ENCODE measurements around the gene CDKN1C. TPM values are rescaled to one million over a fixed set of nuclear protein-coding genes. Genes with fewer than 3 reads are reported as not detected.

Gene CDKN1C
- total RNA-seq, 1 donor from 2014 or later: 18.1 TPM

- no peak overlapping the region for H3K4me3 ChIP-seq
- no peaks in the 10 kb centered on the region for H3K4me1 ChIP-seq
- no peaks in the 10 kb centered on the region for H3K36me3 ChIP-seq
- no peak overlapping the region for H3K27ac ChIP-seq
- TF ChIP-seq CTCF (IDR thresholded peaks at IDR 0.05): no peak
- no peak for DNase-seq (ENCODE audit: low spot score in 2 of 2)
- no peaks in the 10 kb centered on the region for H3K27me3 ChIP-seq
- no peaks in the 10 kb centered on the region for H3K9me3 ChIP-seq
- intact Hi-C loops (cut with DNase I): no loop called here
Measured at GRCh38 chr11:2853997-2854560, 31.5 kb downstream of the CDKN1C start.

GRCh38 chr11:2853401-2853800 is 32.2 kb downstream of the CDKN1C start:
- no peak for TF ChIP-seq CTCF (IDR thresholded peaks at IDR 0.05)
- H3K9me3 ChIP-seq: no peaks in the 10 kb centered on the region
- H3K27me3 ChIP-seq: no peaks in the 10 kb centered on the region
- no peaks in the 10 kb centered on the region for H3K36me3 ChIP-seq
- H3K27ac ChIP-seq: no peak overlapping the region
- no peaks in the 10 kb centered on the region for H3K4me1 ChIP-seq
- DNase-seq (ENCODE audit: low spot score in 2 of 2): no peak
- H3K4me3 ChIP-seq: no peak overlapping the region
- intact Hi-C loops (cut with DNase I): no loop called here

GRCh38 chr11:2849994-2850770 is 35.4 kb downstream of the CDKN1C start:
- Histone ChIP-seq H3K27ac (no peak overlapping the region), H3K4me3 (no peak overlapping the region), H3K4me1 (no peaks in the 10 kb centered on the region), H3K27me3 (no peaks in the 10 kb centered on the region), H3K36me3 (no peaks in the 10 kb centered on the region), H3K9me3 (no peaks in the 10 kb centered on the region)
- TF ChIP-seq CTCF (IDR thresholded peaks at IDR 0.05): no peak
- DNase-seq (ENCODE audit: low spot score in 2 of 2): no peak
- intact Hi-C loops (cut with DNase I): no loop called here

- TF ChIP-seq CTCF (IDR thresholded peaks at IDR 0.05): no peak
- H3K4me3 ChIP-seq: no peak overlapping the region
- no peaks in the 10 kb centered on the region for H3K9me3 ChIP-seq
- no peak for DNase-seq (ENCODE audit: low spot score in 2 of 2)
- intact Hi-C loops (cut with DNase I): no loop called here
- H3K36me3 ChIP-seq: no peaks in the 10 kb centered on the region
- H3K4me1 ChIP-seq: no peaks in the 10 kb centered on the region
- no peaks in the 10 kb centered on the region for H3K27me3 ChIP-seq
- H3K27ac ChIP-seq: no peak overlapping the region
Measured at GRCh38 chr11:2848497-2848896, 37.1 kb downstream of the CDKN1C start.

GRCh38 chr11:2847561-2847960 is 38.0 kb downstream of the CDKN1C start:
- Histone ChIP-seq H3K4me1 (no peaks in the 10 kb centered on the region), H3K36me3 (no peaks in the 10 kb centered on the region), H3K27ac (no peak overlapping the region), H3K4me3 (no peak overlapping the region), H3K9me3 (no peaks in the 10 kb centered on the region), H3K27me3 (no peaks in the 10 kb centered on the region)
- no peak for TF ChIP-seq CTCF (IDR thresholded peaks at IDR 0.05)
- no peak for DNase-seq (ENCODE audit: low spot score in 2 of 2)
- intact Hi-C loops (cut with DNase I): no loop called here
